Measurements from ENCODE around the gene TMCC1. TPM values are rescaled to one million over a fixed set of nuclear protein-coding genes. Genes with fewer than 3 reads are reported as not detected.

The TMCC1 gene
- total and polyA plus RNA-seq, 10 of the 15 experiments (the other 5 are each of a cell fraction or from before 2014, with no cell fraction given): 2.3 to 21.1 (median 8.4) TPM

DNA sequence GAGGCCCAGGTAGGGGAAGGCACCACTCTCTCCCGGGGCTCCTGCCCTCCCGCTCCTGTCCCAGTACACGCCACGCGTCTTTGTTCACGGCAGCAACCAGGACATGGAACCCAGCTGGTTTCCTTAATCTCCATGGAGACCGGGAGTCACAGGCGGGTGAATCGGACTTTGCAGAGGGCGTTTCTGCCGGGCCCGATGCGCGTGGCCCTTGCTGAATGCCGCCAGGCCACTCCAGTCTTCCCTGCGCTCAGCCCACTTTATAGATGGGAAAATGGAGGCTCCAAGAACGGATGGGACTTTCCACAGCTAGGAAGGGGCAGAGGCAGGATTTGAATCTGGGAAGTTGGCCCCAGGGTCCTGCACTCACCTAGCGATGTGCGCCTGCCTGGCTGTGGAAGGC, 294.4 kb downstream of the TMCC1 start:
- DNase-seq (ENCODE audit: low read depth, low spot score) (no peak), FAIRE-seq (no peak), ATAC-seq (no peak)
- Histone ChIP-seq H2AFZ (ENCODE audit: control insufficient read depth, low read depth, low read length) (no peak overlapping the region), H3K9me3 (replicated peaks; ENCODE audit: control insufficient read depth, insufficient read depth, low read length) (no peaks in the 10 kb centered on the region), H3K4me3 (no peak overlapping the region), H3K4me2 (ENCODE audit: control insufficient read depth, insufficient read depth) (no peak overlapping the region), H3K27me3 (replicated peaks in 1 of 2; ENCODE audit: control insufficient read depth in 2 of 2, insufficient read depth in 2 of 2, low read length in 1 of 2) (peaks cover 0 to 4% of the 10 kb centered on the region in 2 experiments; a peak in 3 of 4 replicates), H3K27ac (ENCODE audit: control insufficient read depth, insufficient read depth) (no peak overlapping the region), H3K9ac (ENCODE audit: control insufficient read depth, insufficient read depth, low read length) (no peak overlapping the region), H3K4me1 (ENCODE audit: control insufficient read depth, insufficient read depth, low read length) (no peaks in the 10 kb centered on the region), H3K36me3 (ENCODE audit: control insufficient read depth in 2 of 2, insufficient read depth in 2 of 2, low read length in 1 of 2) (no peaks in the 10 kb centered on the region), H4K20me1 (ENCODE audit: control insufficient read depth, insufficient read depth) (no peaks in the 10 kb centered on the region), H3K79me2 (ENCODE audit: control insufficient read depth, insufficient read depth, low read length) (no peaks in the 10 kb centered on the region)
- ChIA-PET SMC1A (ENCODE audit: uncharacterized antibody, unreplicated experiment) (no interaction called here), RAD21 (ENCODE audit: unreplicated experiment) (no interaction called here), CTCF (no interaction called here), POLR2A (no interaction called here)
- intact Hi-C loops (cut with micrococcal nuclease; ENCODE audit: unreplicated experiment) (no loop called here), in situ Hi-C loops (cut with MboI) (no loop called here)
- BruUV-seq (replicated peaks): no TSS peak
- TF ChIP-seq KAT2A (conservative IDR thresholded peaks at IDR 0.05; ENCODE audit: control insufficient read depth, low read depth, low read length) (no peak), CHD2 (IDR thresholded peaks at IDR 0.05; ENCODE audit: borderline replicate concordance, low read depth, low read length) (no peak), NRF1 (conservative IDR thresholded peaks at IDR 0.05; ENCODE audit: low read depth, low read length) (no peak), MEF2B (IDR thresholded peaks at IDR 0.05; ENCODE audit: partially characterized antibody, poor library complexity, severe bottlenecking) (no peak), EGR1 (IDR thresholded peaks at IDR 0.05; ENCODE audit: borderline replicate concordance in 1 of 2, low read depth in 2 of 2, low read length in 2 of 2) (no peak), IKZF2 (IDR thresholded peaks at IDR 0.05) (no peak), SREBF1 (IDR thresholded peaks at IDR 0.05; ENCODE audit: low read length) (no peak), EP300 (IDR thresholded peaks at IDR 0.05; ENCODE audit: borderline replicate concordance in 1 of 2, control insufficient read depth in 1 of 2, low read depth in 2 of 2, low read length in 2 of 2) (no peak)
- TF ChIP-seq, protein P1, sequence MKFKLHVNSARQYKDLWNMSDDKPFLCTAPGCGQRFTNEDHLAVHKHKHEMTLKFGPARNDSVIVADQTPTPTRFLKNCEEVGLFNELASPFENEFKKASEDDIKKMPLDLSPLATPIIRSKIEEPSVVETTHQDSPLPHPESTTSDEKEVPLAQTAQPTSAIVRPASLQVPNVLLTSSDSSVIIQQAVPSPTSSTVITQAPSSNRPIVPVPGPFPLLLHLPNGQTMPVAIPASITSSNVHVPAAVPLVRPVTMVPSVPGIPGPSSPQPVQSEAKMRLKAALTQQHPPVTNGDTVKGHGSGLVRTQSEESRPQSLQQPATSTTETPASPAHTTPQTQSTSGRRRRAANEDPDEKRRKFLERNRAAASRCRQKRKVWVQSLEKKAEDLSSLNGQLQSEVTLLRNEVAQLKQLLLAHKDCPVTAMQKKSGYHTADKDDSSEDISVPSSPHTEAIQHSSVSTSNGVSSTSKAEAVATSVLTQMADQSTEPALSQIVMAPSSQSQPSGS (IDR thresholded peaks at IDR 0.05; ENCODE audit: low read length): no peak
- TF ChIP-seq, protein P2, sequence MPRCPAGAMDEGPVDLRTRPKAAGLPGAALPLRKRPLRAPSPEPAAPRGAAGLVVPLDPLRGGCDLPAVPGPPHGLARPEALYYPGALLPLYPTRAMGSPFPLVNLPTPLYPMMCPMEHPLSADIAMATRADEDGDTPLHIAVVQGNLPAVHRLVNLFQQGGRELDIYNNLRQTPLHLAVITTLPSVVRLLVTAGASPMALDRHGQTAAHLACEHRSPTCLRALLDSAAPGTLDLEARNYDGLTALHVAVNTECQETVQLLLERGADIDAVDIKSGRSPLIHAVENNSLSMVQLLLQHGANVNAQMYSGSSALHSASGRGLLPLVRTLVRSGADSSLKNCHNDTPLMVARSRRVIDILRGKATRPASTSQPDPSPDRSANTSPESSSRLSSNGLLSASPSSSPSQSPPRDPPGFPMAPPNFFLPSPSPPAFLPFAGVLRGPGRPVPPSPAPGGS (IDR thresholded peaks at IDR 0.05; ENCODE audit: borderline replicate concordance, insufficient read depth, low read depth, low read length, poor library complexity, severe bottlenecking): no peak
- 73% methylated on average over 19 of the region's 19 CpGs for WGBS (ENCODE audit: insufficient coverage, insufficient replicate concordance, low lambda C conversion rate, missing lambda C conversion rate)

Measured in GM12878 (cell line).